CD4-positive, alpha-beta T cell (primary cell): ENCODE data around the gene VWA7. TPM values are rescaled to one million over a fixed set of nuclear protein-coding genes. Genes with fewer than 3 reads are reported as not detected.
A peak's percentile ranks its signal among the peaks of the same experiment; 100 is the strongest.

Experiments used
- ATAC-seq: fragments of 200-7000 bp; cut with Tn5 transposase; one replicate; pipeline ENCODE4 v1.10.0; 2022; ENCODE audit warnings: mild to moderate bottlenecking; ENCODE audit not compliant: poor library complexity
- CTCF ChIA-PET: fragments of 350-600 bp; sonication (Branson Sonifier 250); formaldehyde crosslinking; loops from one replicate; lab custom pipeline; 2021; ENCODE audit warnings: antibody characterized with exemption, inconsistent platforms; lab: Charles Lee
- POLR2A ChIA-PET: fragments of 350-600 bp; sonication (Branson Sonifier 250); formaldehyde crosslinking; loops from one replicate; lab custom pipeline; 2021; ENCODE audit warnings: antibody characterized with exemption, inconsistent platforms; lab: Charles Lee
- DNase-seq, 14 experiments: peaks; one replicate each; pipeline ENCODE4 v3.0.0-alpha.2; 2013 to 2020; ENCODE audit warnings: mixed read lengths in 2 of 14
- H3K27ac ChIP-seq, 2 donors: one replicate each; pipeline versions ENCODE4 v1.5.1 to v1.7.0; 2013; ENCODE audit warnings: low read length in 2 of 2, low read depth in 1 of 2, mild to moderate bottlenecking in 1 of 2
- H3K27me3 ChIP-seq, 2 experiments: 1 replicate in 1 of 2; 2 replicates in 1 of 2; pipeline versions ENCODE4 v1.6.1 to v1.7.0; 2013; ENCODE audit warnings: low read length in 2 of 2, control low read depth in 1 of 2, mild to moderate bottlenecking in 1 of 2, moderate library complexity in 1 of 2; ENCODE audit not compliant: insufficient read depth in 2 of 2, control insufficient read depth in 1 of 2
- H3K36me3 ChIP-seq: one replicate; pipeline ENCODE4 v1.6.1; 2013; ENCODE audit warnings: low read length, control low read depth; ENCODE audit not compliant: insufficient read depth
- H3K4me1 ChIP-seq: one replicate; pipeline ENCODE4 v1.6.1; 2013; ENCODE audit warnings: low read length, control low read depth; ENCODE audit not compliant: insufficient read depth
- H3K4me3 ChIP-seq: one replicate; pipeline ENCODE4 v1.5.1; 2013; ENCODE audit warnings: mild to moderate bottlenecking, low read length, moderate library complexity
- H3K9me3 ChIP-seq, 2 experiments: 1 replicate in 1 of 2; 2 replicates in 1 of 2; pipeline versions ENCODE4 v1.6.1 to v1.7.0; 2013; ENCODE audit warnings: low read length in 2 of 2, mild to moderate bottlenecking in 2 of 2, control low read depth in 1 of 2, moderate library complexity in 1 of 2; ENCODE audit not compliant: control insufficient read depth in 1 of 2, insufficient read depth in 1 of 2
- H3K27ac Mint-ChIP-seq: one replicate; pipeline ENCODE4 v1.8.0; 2020; ENCODE audit warnings: mixed read lengths
- H3K27me3 Mint-ChIP-seq: one replicate; pipeline ENCODE4 v1.8.0; 2021; ENCODE audit warnings: mixed read lengths
- H3K36me3 Mint-ChIP-seq: one replicate; pipeline ENCODE4 v1.8.0; 2021; ENCODE audit warnings: low read depth, mixed read lengths
- H3K4me1 Mint-ChIP-seq: one replicate; pipeline ENCODE4 v1.8.0; 2021; ENCODE audit warnings: low read depth, mixed read lengths
- H3K4me3 Mint-ChIP-seq: one replicate; pipeline ENCODE4 v1.8.0; 2020; ENCODE audit warnings: mild to moderate bottlenecking, mixed read lengths
- H3K9me3 Mint-ChIP-seq: one replicate; pipeline ENCODE4 v1.8.0; 2020; ENCODE audit warnings: mixed read lengths
- intact Hi-C, 2 experiments: fragments of 100-400 bp; cut with DNase I in 1 of 2; cut with micrococcal nuclease in 1 of 2; formaldehyde crosslinking; loops; one replicate each; pipeline versions ENCODE4 v1.15.1 to v1.9.0; 2023 to 2025; cut with DNase I, micrococcal nuclease
- total RNA-seq, 174 experiments: library from RNA in 2 of 174; stranded (reverse) in 2 of 174; gene quantifications; one replicate each; pipeline ENCODE4 v1.2.3 and lab custom pipeline; 2021 to 2026
- TF ChIP-seq, protein P1 (sequence below): fragments of 200-600 bp; IDR thresholded peaks from one replicate; pipeline ENCODE4 v1.8.0; 2022; ENCODE audit warnings: antibody characterized with exemption, mild to moderate bottlenecking

Gene VWA7
- total RNA-seq, 2 experiments from 2014 or later = 1.7 TPM

DNA sequence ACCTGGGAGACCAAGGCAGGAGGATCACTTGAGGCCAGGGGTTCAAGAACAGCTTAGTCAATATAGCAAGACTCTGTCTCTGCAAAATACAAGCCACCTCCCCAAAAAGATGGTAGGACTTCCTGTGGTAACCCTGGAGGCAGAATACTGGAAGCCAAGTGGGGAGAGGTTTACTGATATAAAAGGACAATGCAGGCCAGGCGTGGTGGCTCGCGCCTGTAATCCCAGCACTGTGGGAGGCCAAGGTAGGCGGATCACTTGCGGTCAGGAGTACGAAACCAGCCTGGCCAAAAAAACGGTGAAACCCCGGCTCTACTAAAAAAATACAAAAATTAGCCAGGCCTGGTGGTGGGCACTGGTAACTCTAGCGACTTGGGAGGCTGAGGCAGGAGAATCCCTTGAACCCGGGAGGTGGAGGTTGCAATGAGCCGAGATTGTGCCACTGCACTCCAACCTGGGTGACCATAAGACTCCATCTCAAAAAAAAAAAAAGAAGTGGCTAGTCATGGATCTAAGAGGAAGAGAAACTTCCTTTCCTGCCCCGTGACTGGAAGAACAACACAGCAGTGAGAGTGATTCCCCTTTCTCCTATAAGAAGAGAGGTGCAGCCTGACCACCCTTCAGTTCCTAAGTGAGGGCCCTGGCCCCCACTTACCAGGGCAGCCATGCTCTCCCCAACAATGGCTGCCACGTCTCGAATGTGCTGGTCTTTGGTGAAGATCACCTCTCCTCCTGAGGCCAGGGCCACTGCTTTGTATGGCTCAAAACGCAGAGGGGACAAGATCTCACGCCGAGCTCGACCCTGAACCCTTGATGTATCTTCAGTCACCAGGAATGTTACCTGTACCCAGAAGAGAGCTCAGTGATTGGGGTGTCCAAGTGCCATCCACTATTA, 8.5 kb downstream of the VWA7 start:
- POLR2A ChIA-PET = interaction anchor here (0.8 to 1.8 kb wide), 3 partner anchors 27 to 33 kb away, joined by 3 to 8 read pairs (median 4); partner anchors contain the start of gene CLIC1

DNA sequence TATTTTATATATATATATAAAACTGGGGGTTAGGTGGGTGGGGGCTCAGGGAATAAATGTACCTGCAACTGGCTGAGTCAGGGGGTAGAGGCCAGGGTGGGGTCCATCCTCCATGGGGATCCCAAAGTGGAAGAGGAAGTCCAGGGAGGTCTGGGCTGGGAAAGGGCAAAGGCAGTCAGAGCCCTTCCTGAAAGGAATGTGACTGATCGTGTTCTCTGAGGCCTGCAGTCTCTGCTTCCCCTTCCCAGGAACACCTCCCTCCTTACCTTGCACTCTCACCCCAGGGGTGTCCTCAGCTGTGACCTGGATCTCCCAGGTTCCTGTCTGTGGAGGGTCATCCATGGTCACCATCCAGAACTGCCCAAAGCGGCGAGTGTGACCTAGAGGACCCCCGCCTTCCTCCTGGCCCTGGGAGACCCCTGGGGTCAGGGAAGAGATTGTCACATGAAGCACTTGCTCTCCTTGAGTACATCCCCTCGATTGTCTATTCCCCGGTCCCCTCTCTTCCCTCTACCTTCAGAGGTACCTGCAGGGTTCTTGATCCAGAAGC, 10.0 kb downstream of the VWA7 start:
- H3K4me3 Mint-ChIP-seq = no peak overlapping the region
- TF ChIP-seq, protein P1, sequence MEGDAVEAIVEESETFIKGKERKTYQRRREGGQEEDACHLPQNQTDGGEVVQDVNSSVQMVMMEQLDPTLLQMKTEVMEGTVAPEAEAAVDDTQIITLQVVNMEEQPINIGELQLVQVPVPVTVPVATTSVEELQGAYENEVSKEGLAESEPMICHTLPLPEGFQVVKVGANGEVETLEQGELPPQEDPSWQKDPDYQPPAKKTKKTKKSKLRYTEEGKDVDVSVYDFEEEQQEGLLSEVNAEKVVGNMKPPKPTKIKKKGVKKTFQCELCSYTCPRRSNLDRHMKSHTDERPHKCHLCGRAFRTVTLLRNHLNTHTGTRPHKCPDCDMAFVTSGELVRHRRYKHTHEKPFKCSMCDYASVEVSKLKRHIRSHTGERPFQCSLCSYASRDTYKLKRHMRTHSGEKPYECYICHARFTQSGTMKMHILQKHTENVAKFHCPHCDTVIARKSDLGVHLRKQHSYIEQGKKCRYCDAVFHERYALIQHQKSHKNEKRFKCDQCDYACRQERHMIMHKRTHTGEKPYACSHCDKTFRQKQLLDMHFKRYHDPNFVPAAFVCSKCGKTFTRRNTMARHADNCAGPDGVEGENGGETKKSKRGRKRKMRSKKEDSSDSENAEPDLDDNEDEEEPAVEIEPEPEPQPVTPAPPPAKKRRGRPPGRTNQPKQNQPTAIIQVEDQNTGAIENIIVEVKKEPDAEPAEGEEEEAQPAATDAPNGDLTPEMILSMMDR = no peak
- no peak overlapping the region for H3K27ac Mint-ChIP-seq
- no peaks in the 10 kb centered on the region for H3K9me3 ChIP-seq
- CTCF ChIA-PET = interaction anchor here (0.7 kb wide), 1 partner anchor 10 kb away, joined by 3 read pairs; the partner anchor contains the start of gene VWA7
- intact Hi-C loops = no loop called here
- H3K4me1 Mint-ChIP-seq = peaks cover 19% of the 10 kb centered on the region
- no peaks in the 10 kb centered on the region for H3K27me3 ChIP-seq
- no peaks in the 10 kb centered on the region for H3K9me3 Mint-ChIP-seq
- ATAC-seq (no peak), DNase-seq (no peak)
- no peaks in the 10 kb centered on the region for H3K27me3 Mint-ChIP-seq
- H3K4me3 ChIP-seq = no peak overlapping the region
- POLR2A ChIA-PET = no interaction called here
- H3K36me3 Mint-ChIP-seq = no peaks in the 10 kb centered on the region
- no peaks in the 10 kb centered on the region for H3K36me3 ChIP-seq
- no peak overlapping the region for H3K27ac ChIP-seq
- H3K4me1 ChIP-seq = peaks cover 29% of the 10 kb centered on the region

More for the DNA sequence above, 8.5 kb downstream of the VWA7 start:
- ATAC-seq = no peak
- Histone ChIP-seq H3K27ac (no peak overlapping the region), H3K4me1 (peaks cover 43% of the 10 kb centered on the region), H3K27me3 (no peaks in the 10 kb centered on the region), H3K4me3 (no peak overlapping the region), H3K9me3 (no peaks in the 10 kb centered on the region), H3K36me3 (no peaks in the 10 kb centered on the region)
- Mint-ChIP-seq H3K4me1 (peaks cover 27% of the 10 kb centered on the region), H3K36me3 (no peaks in the 10 kb centered on the region), H3K4me3 (no peak overlapping the region), H3K27ac (no peak overlapping the region), H3K27me3 (no peaks in the 10 kb centered on the region), H3K9me3 (no peaks in the 10 kb centered on the region)
- DNase-seq = peak in 3 of 14 experiments; percentile 6 to 50 (median 45)
- intact Hi-C loops = loop anchor here (1.0 to 2.0 kb wide), 2 partner anchors 39 to 40 kb away; partner anchors contain the start of gene DDAH2 (in 2 of the 2)
- TF ChIP-seq, protein P1 = no peak
- CTCF ChIA-PET = interaction anchor here (1.5 to 1.7 kb wide), 2 partner anchors 22 to 95 kb away, joined by 3 to 4 read pairs; no protein-coding TSS in a partner anchor

DNA sequence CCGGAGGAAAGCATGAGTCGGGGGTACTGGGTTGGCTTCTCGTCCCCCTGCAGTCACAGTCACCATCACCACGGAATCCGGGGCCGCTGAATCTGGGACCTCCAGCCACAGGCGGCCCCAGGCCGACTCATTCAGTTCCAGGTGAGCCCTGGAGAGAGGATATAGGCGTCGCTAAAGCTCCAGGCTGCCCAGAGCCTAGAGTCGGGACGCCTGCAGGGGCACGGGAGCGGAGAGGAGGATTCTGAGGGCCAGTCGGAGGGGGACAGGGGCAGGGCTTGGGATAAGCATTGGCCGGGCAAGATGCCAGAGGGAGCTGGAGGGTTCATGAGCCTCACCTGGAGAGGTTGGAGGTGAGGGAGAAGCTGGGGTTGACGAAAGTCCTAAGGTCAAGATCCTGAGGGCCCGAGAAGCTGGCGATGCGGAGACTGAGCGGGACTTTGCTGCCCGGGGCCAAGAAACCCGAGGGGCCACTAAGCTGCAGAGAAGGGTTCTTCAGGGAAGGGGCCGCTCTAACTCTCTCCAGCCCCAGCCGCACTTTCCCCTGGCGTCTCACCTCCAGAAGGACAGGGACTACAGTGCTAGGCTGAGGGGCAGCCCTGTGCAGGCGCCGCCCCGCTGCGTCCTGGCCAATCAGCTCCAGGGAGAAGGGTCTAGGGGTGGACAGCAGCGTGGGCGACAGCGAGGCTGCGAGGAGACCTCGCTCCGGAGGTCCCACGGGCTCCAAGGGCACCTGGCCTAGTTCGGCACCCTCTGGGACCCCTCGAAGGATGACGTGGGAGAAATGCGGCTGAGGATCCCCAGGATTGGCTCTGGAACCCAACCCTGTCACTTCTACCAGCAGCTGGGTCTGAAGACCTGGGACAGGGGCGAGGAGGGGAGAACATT, 11.0 kb downstream of the VWA7 start:
- peaks cover 11% of the 10 kb centered on the region for H3K4me1 Mint-ChIP-seq
- POLR2A ChIA-PET = interaction anchor here (1.2 kb wide), 1 partner anchor 11 kb away, joined by 3 read pairs; the partner anchor contains the start of gene VWA7
- no peaks in the 10 kb centered on the region for H3K27me3 ChIP-seq
- H3K27me3 Mint-ChIP-seq = no peaks in the 10 kb centered on the region
- CTCF ChIA-PET = no interaction called here
- no peak overlapping the region for H3K4me3 ChIP-seq
- no peak overlapping the region for H3K27ac ChIP-seq
- no peak for ATAC-seq
- no peak for DNase-seq
- TF ChIP-seq, protein P1 = no peak
- no peaks in the 10 kb centered on the region for H3K9me3 ChIP-seq
- H3K36me3 ChIP-seq = peaks cover 2% of the 10 kb centered on the region
- no peaks in the 10 kb centered on the region for H3K36me3 Mint-ChIP-seq
- H3K9me3 Mint-ChIP-seq = no peaks in the 10 kb centered on the region
- H3K4me3 Mint-ChIP-seq = no peak overlapping the region
- no peak overlapping the region for H3K27ac Mint-ChIP-seq
- intact Hi-C loops = no loop called here
- H3K4me1 ChIP-seq = peaks cover 18% of the 10 kb centered on the region
